HEK293 (cell line): ENCODE data around the gene RNF182.
"Not testable (repeated sequence)": the region's sequence is repeated elsewhere in the genome, so short reads cannot be mapped to it uniquely, and the experiment has no call there.

Experiments
- CTCF ChIA-PET: fragments of 350-600 bp; formaldehyde crosslinking; extraction: SDS; loops from one replicate; lab custom pipeline; 2021; ENCODE audit warnings: antibody characterized with exemption; lab: Yijun Ruan, JAX
- POLR2A ChIA-PET: fragments of 300-600 bp; formaldehyde crosslinking; extraction: SDS; loops from one replicate; lab custom pipeline; 2020; ENCODE audit warnings: antibody characterized with exemption, inconsistent platforms; lab: Yijun Ruan, JAX
- H3K27ac ChIP-seq: fragments of 200-500 bp; sonication (Bioruptor generic); 2 replicates; pipeline ENCODE4 v1.5.1; 2014; ENCODE audit warnings: low read depth, low read length, control low read depth, inconsistent platforms; ENCODE audit errors: extremely low read depth
- H3K36me3 ChIP-seq, 2 experiments: fragments of 200-500 bp in 1 of 2; sonication (Bioruptor generic) in 1 of 2; 1 replicate in 1 of 2; 2 replicates in 1 of 2; pipeline ENCODE4 v1.5.1; 2014 to 2017; ENCODE audit warnings: inconsistent platforms in 2 of 2, low read length in 2 of 2; ENCODE audit not compliant: control insufficient read depth in 2 of 2, insufficient read depth in 1 of 2
- H3K4me1 ChIP-seq: fragments of 200-500 bp; sonication (Bioruptor generic); 2 replicates; pipeline ENCODE4 v1.5.1; 2014; ENCODE audit warnings: mild to moderate bottlenecking, low read length, inconsistent platforms; ENCODE audit not compliant: control insufficient read depth, insufficient read depth
- H3K4me3 ChIP-seq: 2 replicates; pipeline ENCODE4 v1.5.1; 2011; ENCODE audit warnings: low read depth, mild to moderate bottlenecking, control low read depth, low read length, moderate library complexity
- H3K9me3 ChIP-seq: fragments of 200-500 bp; sonication (Bioruptor generic); 2 replicates; pipeline ENCODE4 v1.5.1; 2014; ENCODE audit warnings: low read depth, low read length, inconsistent platforms; ENCODE audit not compliant: control insufficient read depth, insufficient read depth
- HOXA7 ChIP-seq: sonication (generic); formaldehyde crosslinking; IDR thresholded peaks from 2 replicates; pipeline ENCODE4 v1.8.1; 2022; ENCODE audit warnings: missing genetic modification reagents, borderline replicate concordance
- IKZF3 ChIP-seq: fragments of 450-650 bp; IDR thresholded peaks from 2 replicates; pipeline ENCODE4 v1.5.0; 2018; ENCODE audit warnings: missing biosample characterization, mild to moderate bottlenecking, missing genetic modification characterization, moderate library complexity
- YY2 ChIP-seq: fragments of 450-650 bp; formaldehyde crosslinking; IDR thresholded peaks from 2 replicates; pipeline ENCODE4 v1.5.1; 2016; ENCODE audit warnings: missing biosample characterization, missing genetic modification characterization
- ZBTB20 ChIP-seq: fragments of 450-650 bp; formaldehyde crosslinking; IDR thresholded peaks from 2 replicates; pipeline ENCODE4 v1.5.1; 2016; ENCODE audit warnings: missing biosample characterization, missing genetic modification characterization
- ZIC2 ChIP-seq: fragments of 450-650 bp; formaldehyde crosslinking; IDR thresholded peaks from 2 replicates; pipeline ENCODE4 v1.5.1; 2016; ENCODE audit warnings: missing biosample characterization, missing genetic modification characterization
- ZNF10 ChIP-seq: fragments of 450-650 bp; formaldehyde crosslinking; IDR thresholded peaks from 2 replicates; pipeline ENCODE4 v1.5.1; 2017; ENCODE audit warnings: missing biosample characterization, missing genetic modification characterization
- ZNF37A ChIP-seq: fragments of 450-650 bp; IDR thresholded peaks from 2 replicates; pipeline ENCODE4 v1.5.1; 2018; ENCODE audit warnings: missing biosample characterization, missing genetic modification characterization
- ZNF426 ChIP-seq: fragments of 450-650 bp; formaldehyde crosslinking; IDR thresholded peaks from 2 replicates; pipeline ENCODE4 v1.5.1; 2017; ENCODE audit warnings: missing biosample characterization, missing genetic modification characterization, mild to moderate bottlenecking, inconsistent platforms, moderate library complexity
- ZNF510 ChIP-seq: fragments of 450-650 bp; formaldehyde crosslinking; IDR thresholded peaks from 2 replicates; pipeline ENCODE4 v1.5.1; 2018; ENCODE audit warnings: mild to moderate bottlenecking, missing genetic modification characterization, missing biosample characterization; ENCODE audit not compliant: insufficient replicate concordance
- ZNF623 ChIP-seq: fragments of 450-650 bp; formaldehyde crosslinking; IDR thresholded peaks from 2 replicates; pipeline ENCODE4 v1.5.1; 2016; ENCODE audit warnings: missing biosample characterization, missing genetic modification characterization
- ZNF654 ChIP-seq: fragments of 450-650 bp; formaldehyde crosslinking; IDR thresholded peaks from 2 replicates; pipeline ENCODE4 v1.5.1; 2016; ENCODE audit warnings: low read depth, missing biosample characterization, missing genetic modification characterization
- ZNF660 ChIP-seq: fragments of 450-650 bp; IDR thresholded peaks from 2 replicates; pipeline ENCODE4 v1.5.1; 2018; ENCODE audit warnings: missing biosample characterization, mild to moderate bottlenecking, missing genetic modification characterization
- ZSCAN30 ChIP-seq: fragments of 450-650 bp; IDR thresholded peaks from 2 replicates; pipeline ENCODE4 v1.5.1; 2018; ENCODE audit warnings: missing biosample characterization, mild to moderate bottlenecking, missing genetic modification characterization, moderate library complexity
- ZXDB ChIP-seq: fragments of 450-650 bp; formaldehyde crosslinking; IDR thresholded peaks from 2 replicates; pipeline ENCODE4 v1.5.1; 2016; ENCODE audit warnings: missing biosample characterization, missing genetic modification characterization
- TF ChIP-seq, protein P1 (sequence below): fragments of 450-650 bp; formaldehyde crosslinking; IDR thresholded peaks from 2 replicates; pipeline ENCODE4 v1.5.1; 2016; ENCODE audit warnings: missing biosample characterization, missing genetic modification characterization
- TF ChIP-seq, protein P2 (sequence below): fragments of 450-650 bp; formaldehyde crosslinking; IDR thresholded peaks from 2 replicates; pipeline ENCODE4 v1.5.1; 2016; ENCODE audit warnings: missing biosample characterization, missing genetic modification characterization

RNF182 gene

GRCh38 chr6:13932785-13933184 is 8.0 kb downstream of the RNF182 start (continued):
- TF ChIP-seq, protein P1, sequence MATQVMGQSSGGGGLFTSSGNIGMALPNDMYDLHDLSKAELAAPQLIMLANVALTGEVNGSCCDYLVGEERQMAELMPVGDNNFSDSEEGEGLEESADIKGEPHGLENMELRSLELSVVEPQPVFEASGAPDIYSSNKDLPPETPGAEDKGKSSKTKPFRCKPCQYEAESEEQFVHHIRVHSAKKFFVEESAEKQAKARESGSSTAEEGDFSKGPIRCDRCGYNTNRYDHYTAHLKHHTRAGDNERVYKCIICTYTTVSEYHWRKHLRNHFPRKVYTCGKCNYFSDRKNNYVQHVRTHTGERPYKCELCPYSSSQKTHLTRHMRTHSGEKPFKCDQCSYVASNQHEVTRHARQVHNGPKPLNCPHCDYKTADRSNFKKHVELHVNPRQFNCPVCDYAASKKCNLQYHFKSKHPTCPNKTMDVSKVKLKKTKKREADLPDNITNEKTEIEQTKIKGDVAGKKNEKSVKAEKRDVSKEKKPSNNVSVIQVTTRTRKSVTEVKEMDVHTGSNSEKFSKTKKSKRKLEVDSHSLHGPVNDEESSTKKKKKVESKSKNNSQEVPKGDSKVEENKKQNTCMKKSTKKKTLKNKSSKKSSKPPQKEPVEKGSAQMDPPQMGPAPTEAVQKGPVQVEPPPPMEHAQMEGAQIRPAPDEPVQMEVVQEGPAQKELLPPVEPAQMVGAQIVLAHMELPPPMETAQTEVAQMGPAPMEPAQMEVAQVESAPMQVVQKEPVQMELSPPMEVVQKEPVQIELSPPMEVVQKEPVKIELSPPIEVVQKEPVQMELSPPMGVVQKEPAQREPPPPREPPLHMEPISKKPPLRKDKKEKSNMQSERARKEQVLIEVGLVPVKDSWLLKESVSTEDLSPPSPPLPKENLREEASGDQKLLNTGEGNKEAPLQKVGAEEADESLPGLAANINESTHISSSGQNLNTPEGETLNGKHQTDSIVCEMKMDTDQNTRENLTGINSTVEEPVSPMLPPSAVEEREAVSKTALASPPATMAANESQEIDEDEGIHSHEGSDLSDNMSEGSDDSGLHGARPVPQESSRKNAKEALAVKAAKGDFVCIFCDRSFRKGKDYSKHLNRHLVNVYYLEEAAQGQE (tag by site-specific recombination), result no peak
- TF ChIP-seq IKZF3 (no peak), ZNF37A (tag by site-specific recombination) (no peak), ZNF660 (tag by site-specific recombination) (no peak), ZSCAN30 (tag by site-specific recombination) (no peak), ZXDB (tag by site-specific recombination) (no peak), ZNF654 (tag by site-specific recombination) (no peak)

DNA sequence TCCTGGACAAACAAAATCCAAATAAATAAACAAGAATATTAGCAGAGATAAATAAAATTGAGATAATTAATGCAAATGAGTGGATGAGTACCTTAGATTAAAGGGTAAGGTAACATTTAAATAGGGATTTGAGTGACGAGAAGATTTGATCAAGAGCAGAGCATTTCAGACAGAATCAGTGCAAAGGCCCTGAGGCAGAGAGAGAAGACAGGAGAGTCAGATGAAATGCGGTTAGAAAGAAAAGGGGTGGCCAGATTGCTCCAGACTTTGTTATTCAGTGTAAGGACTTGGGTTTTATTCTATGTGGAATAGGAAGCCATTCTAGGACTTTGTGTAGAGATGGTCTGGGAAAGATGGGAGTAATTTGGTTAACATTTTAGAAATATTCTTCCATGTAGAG is 10.0 kb downstream of the RNF182 start:
- POLR2A ChIA-PET, result no interaction called here
- no peaks in the 10 kb centered on the region for H3K4me1 ChIP-seq
- no peak overlapping the region for H3K27ac ChIP-seq
- H3K9me3 ChIP-seq, result no peaks in the 10 kb centered on the region
- CTCF ChIA-PET, result interaction anchor here (1.4 kb wide), 1 partner anchor 11 kb away, joined by 4 read pairs; the partner anchor contains the start of gene RNF182
- H3K36me3 ChIP-seq, result no peaks in the 10 kb centered on the region
- TF ChIP-seq ZSCAN30 (tag by site-specific recombination) (no peak), ZNF10 (tag by site-specific recombination) (no peak), ZNF623 (tag by site-specific recombination) (peak; percentile 87), ZIC2 (tag by site-specific recombination) (no peak)
- TF ChIP-seq, protein P2, sequence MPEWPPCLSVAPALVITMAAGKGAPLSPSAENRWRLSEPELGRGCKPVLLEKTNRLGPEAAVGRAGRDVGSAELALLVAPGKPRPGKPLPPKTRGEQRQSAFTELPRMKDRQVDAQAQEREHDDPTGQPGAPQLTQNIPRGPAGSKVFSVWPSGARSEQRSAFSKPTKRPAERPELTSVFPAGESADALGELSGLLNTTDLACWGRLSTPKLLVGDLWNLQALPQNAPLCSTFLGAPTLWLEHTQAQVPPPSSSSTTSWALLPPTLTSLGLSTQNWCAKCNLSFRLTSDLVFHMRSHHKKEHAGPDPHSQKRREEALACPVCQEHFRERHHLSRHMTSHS (tag by site-specific recombination), result no peak
- TF ChIP-seq, all 188 proteins: peak for 1
- H3K4me3 ChIP-seq, result no peak overlapping the region

DNA sequence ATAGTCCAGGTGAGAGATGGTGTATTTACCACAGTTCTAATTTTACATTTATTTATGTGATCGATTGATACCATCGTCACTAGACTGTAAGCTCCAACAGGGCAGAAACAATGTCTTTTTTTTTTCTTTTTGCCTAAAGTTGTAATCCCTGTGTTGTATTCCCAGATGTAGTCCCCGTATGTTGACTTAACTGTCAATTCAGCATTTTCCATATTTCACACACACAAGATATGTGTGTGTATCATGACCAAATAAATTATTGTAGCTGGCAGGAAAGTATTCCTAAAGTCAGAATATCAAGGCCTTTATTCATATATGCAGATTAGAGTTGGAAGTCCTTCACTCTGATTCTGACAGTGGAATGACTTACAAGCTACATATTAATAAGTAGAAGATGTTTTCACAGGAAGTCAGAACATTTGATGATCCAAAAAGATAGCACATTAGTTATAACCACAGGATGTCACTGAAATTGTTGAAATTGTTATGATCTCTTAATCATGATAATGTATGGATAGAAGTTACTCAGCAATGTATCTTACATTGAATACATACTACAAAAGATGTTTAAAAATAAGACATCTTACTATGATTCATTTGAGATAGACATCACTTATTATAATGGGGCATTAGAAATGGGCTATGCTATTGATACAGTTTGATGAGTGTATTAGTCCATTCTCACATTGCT is 10.6 kb downstream of the RNF182 start:
- Histone ChIP-seq H3K36me3 (no peaks in the 10 kb centered on the region), H3K4me3 (no peak overlapping the region), H3K9me3 (no peaks in the 10 kb centered on the region), H3K27ac (no peak overlapping the region), H3K4me1 (no peaks in the 10 kb centered on the region)
- ChIA-PET CTCF (interaction anchor here (0.8 to 1.8 kb wide), 3 partner anchors 11 to 132 kb away, joined by 4 to 6 read pairs (median 4); partner anchors contain the start of gene RNF182), POLR2A (no interaction called here)
- no peak for TF ChIP-seq HOXA7 (CRISPR knock-in tag)
- no peak for TF ChIP-seq ZBTB20 (tag by site-specific recombination)
- TF ChIP-seq ZNF426 (tag by site-specific recombination), result no peak
- no peak for TF ChIP-seq YY2

GRCh38 chr6:13935881-13936261 is 11.1 kb downstream of the RNF182 start:
- H3K9me3 ChIP-seq, H3K36me3 ChIP-seq, H3K4me1 ChIP-seq, H3K4me3 ChIP-seq, H3K27ac ChIP-seq, POLR2A ChIA-PET: not testable (repeated sequence)
- CTCF ChIA-PET, result interaction anchor here (0.8 to 1.8 kb wide), 2 partner anchors 27 to 131 kb away, joined by 4 to 6 read pairs; no protein-coding TSS in a partner anchor
- peak; percentile 11 for TF ChIP-seq ZNF510
